HEK293T (cell line): ENCODE measurements around the gene CTF1.

ENCODE experiments used
- BHLHE40 ChIP-seq: fragments of 450-650 bp; IDR thresholded peaks from 2 replicates; pipeline ENCODE4 v1.6.1; 2016; ENCODE audit warnings: mild to moderate bottlenecking, moderate library complexity, borderline replicate concordance
- ELF4 ChIP-seq: fragments of 450-650 bp; IDR thresholded peaks from 2 replicates; pipeline ENCODE4 v1.6.1; 2017; ENCODE audit warnings: antibody characterized with exemption
- HDGF ChIP-seq: fragments of 450-650 bp; IDR thresholded peaks from 2 replicates; pipeline ENCODE4 v1.6.1; 2017; ENCODE audit warnings: antibody characterized with exemption, borderline replicate concordance
- PKNOX1 ChIP-seq: fragments of 450-650 bp; IDR thresholded peaks from 2 replicates; pipeline ENCODE4 v1.6.1; 2016
- SP1 ChIP-seq: fragments of 450-650 bp; IDR thresholded peaks from 2 replicates; pipeline ENCODE4 v1.6.1; 2017

- TF ChIP-seq SP1: no peak
- TF ChIP-seq BHLHE40: no peak
- TF ChIP-seq PKNOX1: 0 out of 2 replicates have a peak, but pooled peaks have one; percentile 7
- TF ChIP-seq ELF4: no peak
- no peak for TF ChIP-seq HDGF
Observed at GRCh38 chr16:30889721-30890120, 6.7 kb upstream of the CTF1 start.
